ENCODE data around the gene KIFAP3.
"Not testable (repeated sequence)": the region's sequence is repeated elsewhere in the genome, so short reads cannot be mapped to it uniquely, and the experiment has no call there.

The KIFAP3 gene

GRCh38 chr1:170076199-170076598, 1.7 kb upstream of the KIFAP3 start:
- DNase-seq = no peak
- TF ChIP-seq POLR2A (IDR thresholded peaks at IDR 0.05; ENCODE audit: low read length) (no peak), GATA1 (IDR thresholded peaks at IDR 0.05; ENCODE audit: low read depth, low read length) (no peak)

DNA sequence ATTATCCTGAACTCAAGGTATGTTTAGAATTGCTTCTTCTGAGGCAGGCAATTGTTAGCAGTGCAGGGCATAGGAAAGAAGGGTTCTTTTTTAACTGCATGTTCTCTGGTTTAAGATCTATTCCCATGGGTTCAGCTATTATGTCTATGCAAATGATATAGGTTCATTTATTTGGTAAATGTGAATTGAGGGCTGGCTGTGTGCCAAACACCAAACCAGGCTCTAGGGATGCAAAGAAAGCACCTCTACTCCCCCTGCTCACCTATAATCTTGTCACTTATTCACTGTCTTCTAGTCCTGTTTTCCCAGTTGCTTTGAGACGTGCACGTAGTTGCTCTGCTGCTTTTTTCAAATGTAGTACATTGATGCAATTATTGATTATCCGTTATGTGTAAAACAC, 691 bp upstream of the KIFAP3 start:
- TF ChIP-seq POLR2A (IDR thresholded peaks at IDR 0.05; ENCODE audit: low read length) (no peak), GATA1 (IDR thresholded peaks at IDR 0.05; ENCODE audit: low read depth, low read length) (no peak)
- DNase-seq = peak in 1 of 2 experiments; percentile 51

GRCh38 chr1:170073893-170074249, 624 bp downstream of the KIFAP3 start:
- TF ChIP-seq GATA1 (IDR thresholded peaks at IDR 0.05; ENCODE audit: low read depth, low read length) (no peak), POLR2A (IDR thresholded peaks at IDR 0.05; ENCODE audit: low read length) (no peak)
- DNase-seq = peak in 1 of 2 experiments; percentile 28

- TF ChIP-seq POLR2A (IDR thresholded peaks at IDR 0.05; ENCODE audit: low read length) (no peak), GATA1 (IDR thresholded peaks at IDR 0.05; ENCODE audit: low read depth, low read length) (no peak)
- DNase-seq = no peak
Measured at GRCh38 chr1:170071378-170071777, 3.1 kb downstream of the KIFAP3 start.

- TF ChIP-seq POLR2A (IDR thresholded peaks at IDR 0.05; ENCODE audit: low read length) (no peak), GATA1 (IDR thresholded peaks at IDR 0.05; ENCODE audit: low read depth, low read length) (no peak)
- no peak for DNase-seq
Measured at GRCh38 chr1:170068923-170069322, 5.6 kb downstream of the KIFAP3 start.

- TF ChIP-seq POLR2A (IDR thresholded peaks at IDR 0.05; ENCODE audit: low read length) = no peak
- no peak for TF ChIP-seq GATA1 (IDR thresholded peaks at IDR 0.05; ENCODE audit: low read depth, low read length)
- DNase-seq = peak; percentile 37 to 59
Measured at GRCh38 chr1:170067253-170067819, 7.2 kb downstream of the KIFAP3 start.

DNA sequence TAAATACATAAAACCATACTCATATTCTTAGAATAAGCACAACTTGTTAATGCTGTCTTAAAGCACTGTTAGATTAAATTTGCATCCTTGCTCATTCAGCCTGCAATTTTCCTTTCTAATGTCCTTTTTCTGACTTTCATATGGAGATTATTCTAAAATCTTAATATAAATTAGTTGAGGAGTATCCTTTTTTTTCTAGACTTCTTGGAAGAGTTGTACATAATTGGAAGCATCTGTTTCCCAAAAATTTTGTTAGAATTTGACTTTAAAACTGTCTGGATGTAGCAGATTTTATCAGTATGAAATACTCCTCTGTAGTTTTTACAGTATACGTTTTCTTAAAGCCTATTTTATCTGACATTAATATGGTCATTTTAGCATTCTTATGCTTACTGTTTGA, 9.7 kb downstream of the KIFAP3 start:
- DNase-seq = no peak
- TF ChIP-seq GATA1 (IDR thresholded peaks at IDR 0.05; ENCODE audit: low read depth, low read length) (no peak), POLR2A (IDR thresholded peaks at IDR 0.05; ENCODE audit: low read length) (no peak)

DNA sequence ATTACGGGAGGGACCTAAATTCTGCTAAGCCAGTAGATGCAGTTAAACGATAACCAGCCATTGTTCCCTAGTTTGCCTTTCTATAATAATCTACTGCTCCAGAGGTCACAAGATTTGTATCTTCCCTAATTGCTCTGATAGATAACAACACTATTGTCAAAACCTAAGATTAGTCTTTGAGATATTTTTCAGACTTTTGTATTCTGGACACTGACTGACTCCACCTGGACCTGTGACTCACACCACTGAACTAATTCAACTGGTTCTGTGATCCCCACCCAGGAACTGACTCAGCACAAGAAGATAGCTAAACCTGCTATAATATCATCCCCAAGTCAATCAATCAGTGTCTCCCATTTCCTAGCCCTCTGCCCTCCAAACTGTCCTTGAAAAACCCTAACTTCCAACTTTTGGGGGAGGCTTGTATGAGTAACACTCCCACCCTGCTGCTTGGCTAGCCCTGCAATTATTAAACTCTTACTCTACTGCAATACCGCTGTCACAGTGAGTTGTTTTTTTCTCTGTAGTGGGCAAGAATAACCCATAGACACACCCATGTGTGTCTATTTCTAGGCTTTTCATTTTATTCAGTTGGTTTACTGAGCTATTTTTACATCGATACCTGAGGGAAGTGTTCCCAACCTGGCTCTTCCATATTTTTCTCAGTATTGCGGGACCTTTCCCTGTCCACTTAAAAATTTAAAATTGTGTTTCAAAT, 11.2 kb downstream of the KIFAP3 start:
- TF ChIP-seq POLR2A (IDR thresholded peaks at IDR 0.05; ENCODE audit: low read length) = no peak
- no peak for TF ChIP-seq GATA1 (IDR thresholded peaks at IDR 0.05; ENCODE audit: low read depth, low read length)
- peak; percentile 4 to 19 for DNase-seq

- not testable (repeated sequence) for DNase-seq
Measured at GRCh38 chr1:170061676-170062075, 12.8 kb downstream of the KIFAP3 start.

DNA sequence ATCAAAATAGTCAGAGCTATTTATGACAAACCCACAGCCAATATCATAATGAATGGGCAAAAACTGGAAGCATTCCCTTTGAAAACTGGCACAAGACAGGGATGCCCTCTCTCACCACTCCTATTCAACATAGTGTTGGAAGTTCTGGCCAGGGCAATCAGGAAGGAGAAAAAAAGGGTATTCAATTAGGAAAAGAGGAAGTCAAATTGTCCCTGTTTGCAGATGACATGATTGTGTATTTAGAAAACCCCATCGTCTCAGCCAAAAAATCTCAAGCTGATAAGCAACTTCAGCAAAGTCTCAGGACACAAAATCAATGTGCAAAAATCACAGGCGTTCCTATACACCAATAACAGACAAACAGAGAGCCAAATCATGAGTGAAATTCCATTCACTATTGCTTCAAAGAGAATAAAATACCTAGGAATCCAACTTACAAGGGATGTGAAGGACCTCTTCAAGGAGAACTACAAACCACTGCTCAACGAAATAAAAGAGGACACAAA, 14.4 kb downstream of the KIFAP3 start:
- not testable (repeated sequence) for DNase-seq

GRCh38 chr1:170049176-170049800, 25.2 kb downstream of the KIFAP3 start:
- DNase-seq = peak in 1 of 2 experiments; percentile 19
- TF ChIP-seq POLR2A (IDR thresholded peaks at IDR 0.05; ENCODE audit: low read length) (no peak), GATA1 (IDR thresholded peaks at IDR 0.05; ENCODE audit: low read depth, low read length) (no peak)

DNA sequence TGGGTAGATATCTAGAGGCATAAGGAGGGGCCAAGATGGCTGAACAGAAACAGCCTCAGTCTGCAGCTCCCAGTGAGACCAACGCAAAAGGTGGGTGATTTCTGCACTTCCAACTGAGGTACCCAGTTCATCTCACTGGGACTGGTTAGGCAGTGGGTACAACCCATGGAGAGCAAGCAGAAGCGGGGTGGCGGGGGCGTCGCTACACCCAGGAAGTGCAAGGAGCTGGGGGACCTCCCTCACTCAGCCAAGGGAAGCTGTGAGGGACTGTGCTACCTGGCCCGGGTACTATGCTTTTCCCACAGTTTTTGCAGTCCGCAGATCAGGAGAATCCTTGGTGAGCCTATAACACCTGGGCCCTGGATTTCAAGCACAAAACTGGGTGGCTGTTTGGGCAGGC, 26.0 kb downstream of the KIFAP3 start:
- DNase-seq = no peak
- no peak for TF ChIP-seq GATA1 (IDR thresholded peaks at IDR 0.05; ENCODE audit: low read depth, low read length)
- no peak for TF ChIP-seq POLR2A (IDR thresholded peaks at IDR 0.05; ENCODE audit: low read length)

- TF ChIP-seq GATA1 (IDR thresholded peaks at IDR 0.05; ENCODE audit: low read depth, low read length) (no peak), POLR2A (IDR thresholded peaks at IDR 0.05; ENCODE audit: low read length) (no peak)
- DNase-seq = no peak
Measured at GRCh38 chr1:170044187-170044586, 30.3 kb downstream of the KIFAP3 start.

GRCh38 chr1:170041423-170042192, 32.9 kb downstream of the KIFAP3 start:
- TF ChIP-seq POLR2A (IDR thresholded peaks at IDR 0.05; ENCODE audit: low read length) (no peak), GATA1 (IDR thresholded peaks at IDR 0.05; ENCODE audit: low read depth, low read length) (no peak)
- peak; percentile 37 to 81 for DNase-seq

All from erythroblast (primary cell).